Skeletal muscle cell (primary cell): ENCODE results near the gene HLA-DMA.
"Not testable (repeated sequence)": the region's sequence is repeated elsewhere in the genome, so short reads cannot be mapped to it uniquely, and the experiment has no call there.

Experiments
- DNase-seq: peaks from one replicate; pipeline ENCODE4 v3.0.0-alpha.2; 2010; ENCODE audit warnings: low read depth
- H3K4me3 ChIP-seq: 2 replicates; pipeline ENCODE4 v1.5.1; 2011; ENCODE audit warnings: low read depth, mild to moderate bottlenecking, control low read depth, low read length, moderate library complexity

Gene HLA-DMA

DNA sequence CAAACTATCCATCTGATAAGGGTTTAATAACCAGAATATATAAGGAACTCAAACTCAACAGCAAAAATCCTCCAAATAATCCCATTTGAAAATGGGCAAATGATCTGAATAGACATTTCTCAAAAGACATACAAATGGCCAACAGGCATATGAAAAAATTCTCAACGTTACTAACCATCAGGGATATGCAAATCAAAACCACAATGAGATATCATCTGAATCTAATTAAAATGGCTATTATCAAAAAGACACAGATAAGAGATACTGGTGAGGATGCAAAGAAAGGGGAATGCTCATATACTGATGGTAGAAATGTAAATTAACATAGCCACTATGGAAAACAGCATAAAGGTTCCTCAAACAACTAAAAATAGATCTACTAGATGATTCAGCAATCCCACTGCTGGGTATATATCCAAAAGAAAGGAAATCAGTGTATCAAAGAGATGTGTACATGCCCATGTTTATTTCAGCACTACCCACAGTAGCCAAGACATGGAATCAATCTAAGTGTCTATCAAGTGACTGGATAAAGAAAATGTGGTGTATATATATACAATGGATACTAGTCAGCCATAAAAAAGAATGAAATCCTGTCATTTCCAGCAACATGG lies 9.4 kb upstream of the HLA-DMA start:
- no peak for DNase-seq
- no peak overlapping the region for H3K4me3 ChIP-seq

DNA sequence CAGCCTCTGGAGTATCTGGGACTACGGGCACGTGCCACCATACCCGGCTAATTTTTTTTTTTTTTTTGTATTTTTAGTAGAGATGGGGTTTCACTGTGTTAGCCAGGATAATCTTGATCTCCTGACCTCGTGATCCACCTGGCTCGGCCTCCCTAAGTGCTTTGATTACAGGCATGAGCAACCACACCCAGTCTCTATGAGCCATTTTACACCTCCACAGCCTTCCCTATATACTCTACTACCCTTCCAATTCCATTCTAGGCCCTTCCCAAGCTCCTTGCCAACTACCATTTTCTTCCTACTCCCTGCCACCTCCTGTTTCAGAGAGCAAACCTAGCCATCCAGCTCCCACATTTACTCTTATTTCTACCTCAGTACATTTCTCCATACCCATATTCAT lies 7.7 kb upstream of the HLA-DMA start:
- H3K4me3 ChIP-seq = no peak overlapping the region
- DNase-seq = no peak

DNA sequence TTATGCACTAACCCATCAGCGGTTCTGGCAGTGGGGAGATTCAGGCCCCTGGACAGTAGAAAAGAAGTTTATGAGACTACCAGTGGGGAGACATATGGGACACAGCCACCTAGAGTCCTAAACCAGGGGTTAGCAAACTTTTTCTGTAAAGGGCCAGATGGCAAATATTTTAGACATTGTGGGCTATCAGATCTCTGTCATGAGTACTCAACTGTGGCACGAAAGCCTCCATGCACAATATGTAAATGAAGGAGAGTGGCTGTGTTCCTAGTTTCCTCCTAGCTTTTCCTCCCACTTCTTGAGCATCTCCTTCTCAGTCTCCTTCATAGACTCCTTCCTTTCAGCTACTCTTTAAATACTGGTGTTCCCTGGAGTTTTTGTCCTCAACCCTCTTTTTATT lies 3.3 kb upstream of the HLA-DMA start:
- no peak for DNase-seq
- H3K4me3 ChIP-seq = no peak overlapping the region

DNA sequence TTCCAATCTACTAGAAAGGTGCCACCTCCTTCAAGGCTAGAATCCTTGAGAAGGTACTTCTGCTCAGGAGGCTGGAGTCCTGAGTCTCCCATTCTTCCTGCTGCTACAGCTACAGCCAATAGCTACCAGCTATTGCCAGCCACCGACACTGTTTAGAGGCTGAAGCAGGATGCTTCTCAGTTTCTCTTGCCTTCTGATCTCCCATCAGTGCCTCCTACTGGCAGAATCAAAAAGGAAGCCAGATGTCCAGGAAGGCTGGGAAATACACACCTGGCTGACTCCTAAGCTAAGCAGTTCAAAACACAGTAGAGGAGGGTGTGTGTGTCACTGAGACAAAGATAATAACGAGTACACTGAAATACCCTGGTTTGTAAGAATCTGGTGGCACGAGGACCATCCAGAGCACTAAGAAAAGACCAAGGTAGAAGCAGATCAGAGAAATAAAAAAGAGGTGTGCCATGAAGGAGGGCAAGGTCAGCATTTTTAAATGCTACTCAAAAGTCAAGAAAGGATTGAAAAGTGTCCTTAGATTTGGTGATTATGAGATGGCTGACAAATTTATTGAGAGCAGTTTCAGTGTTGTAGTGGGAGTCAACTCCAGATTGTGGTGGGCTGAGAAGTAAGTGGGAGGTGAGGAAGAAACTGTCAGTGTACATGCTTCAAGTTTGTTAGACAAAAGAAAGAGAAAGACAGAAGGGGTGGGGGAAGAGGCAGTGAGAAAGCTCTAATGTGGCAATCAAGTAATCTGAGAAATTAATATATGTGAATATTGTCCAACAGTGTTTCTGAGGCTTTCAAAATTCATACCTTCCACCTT lies 2.3 kb upstream of the HLA-DMA start:
- no peak for DNase-seq
- no peak overlapping the region for H3K4me3 ChIP-seq

DNA sequence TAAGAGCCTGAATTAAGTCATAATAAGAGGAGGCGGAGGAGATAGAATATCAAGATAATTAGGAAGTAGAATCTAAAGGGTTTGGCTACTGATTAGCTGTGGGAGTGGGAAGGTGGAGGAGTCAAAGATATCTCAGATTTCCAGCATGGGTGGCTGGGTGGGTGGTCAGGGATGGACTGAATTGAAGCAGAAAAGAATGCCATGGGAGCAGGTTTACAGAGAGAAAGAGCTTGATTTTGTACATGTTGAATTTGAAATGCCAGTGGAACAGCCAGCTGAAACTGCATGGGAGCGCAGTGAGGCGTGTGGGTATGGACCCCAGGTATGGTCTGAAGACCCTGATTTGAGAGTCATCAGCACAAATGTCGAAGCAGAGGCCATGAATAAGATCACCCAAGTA lies 1.4 kb upstream of the HLA-DMA start:
- no peak for DNase-seq

DNA sequence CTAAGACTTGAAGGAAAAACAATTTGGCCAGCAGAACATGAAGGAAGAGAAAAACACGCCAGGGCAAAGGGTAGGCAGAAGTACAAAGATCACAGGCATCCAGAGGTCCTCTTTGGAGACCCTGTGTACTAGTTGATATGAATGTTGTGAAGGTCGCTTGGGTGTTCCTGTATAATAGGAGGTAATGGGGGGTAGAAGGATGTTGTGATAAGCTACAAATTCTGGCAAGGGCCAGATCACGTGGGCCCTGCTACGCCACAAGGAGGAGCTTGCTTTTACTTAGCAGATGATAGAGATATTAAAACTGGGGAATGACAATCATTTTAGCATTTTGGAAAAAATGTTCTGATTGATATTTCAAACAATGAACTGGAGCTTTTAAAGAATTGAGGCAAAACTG lies 878 bp upstream of the HLA-DMA start:
- H3K4me3 ChIP-seq = no peak overlapping the region
- DNase-seq = no peak

More for the DNA sequence above, 1.4 kb upstream of the HLA-DMA start:
- no peak overlapping the region for H3K4me3 ChIP-seq

DNA sequence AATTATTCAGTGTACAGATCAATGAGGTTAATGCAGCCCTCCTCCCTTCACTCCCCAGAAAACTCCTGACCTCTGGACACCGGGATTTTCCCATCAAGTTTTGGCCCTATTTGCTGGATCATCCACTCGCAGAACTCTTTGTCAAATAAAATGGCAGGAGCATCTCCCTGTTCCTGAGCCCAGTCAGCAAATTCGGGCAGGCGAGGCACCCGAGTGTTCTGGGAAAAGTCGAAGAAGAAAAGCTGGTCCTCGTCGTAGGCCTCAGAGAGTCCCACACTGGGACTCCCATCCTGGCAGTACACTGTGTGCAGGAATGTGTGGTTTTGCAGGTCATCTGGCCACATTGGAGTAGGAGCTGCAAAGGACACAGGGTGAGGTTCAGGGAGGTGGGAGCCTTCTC lies 2.4 kb downstream of the HLA-DMA start:
- no peak overlapping the region for H3K4me3 ChIP-seq
- no peak for DNase-seq

DNA sequence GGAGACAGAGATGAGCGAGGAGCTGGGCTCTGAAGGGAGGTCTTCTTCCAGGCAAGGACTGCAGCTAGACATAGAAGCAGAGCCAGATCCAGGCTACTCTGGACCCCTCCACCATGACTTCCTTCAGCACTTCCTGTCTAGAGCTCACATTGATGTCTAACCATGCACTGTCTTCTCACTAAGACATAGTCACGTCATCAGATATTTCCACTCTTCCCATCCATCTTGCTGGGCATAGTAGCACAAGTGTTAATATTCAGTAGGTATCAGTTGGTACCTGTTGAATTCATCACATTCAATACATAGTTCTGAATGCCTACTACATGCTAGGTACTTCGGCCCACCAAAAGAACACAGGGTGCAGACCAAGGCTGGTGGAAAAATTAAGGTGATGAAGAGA lies 2.9 kb downstream of the HLA-DMA start:
- no peak overlapping the region for H3K4me3 ChIP-seq
- DNase-seq = no peak

DNA sequence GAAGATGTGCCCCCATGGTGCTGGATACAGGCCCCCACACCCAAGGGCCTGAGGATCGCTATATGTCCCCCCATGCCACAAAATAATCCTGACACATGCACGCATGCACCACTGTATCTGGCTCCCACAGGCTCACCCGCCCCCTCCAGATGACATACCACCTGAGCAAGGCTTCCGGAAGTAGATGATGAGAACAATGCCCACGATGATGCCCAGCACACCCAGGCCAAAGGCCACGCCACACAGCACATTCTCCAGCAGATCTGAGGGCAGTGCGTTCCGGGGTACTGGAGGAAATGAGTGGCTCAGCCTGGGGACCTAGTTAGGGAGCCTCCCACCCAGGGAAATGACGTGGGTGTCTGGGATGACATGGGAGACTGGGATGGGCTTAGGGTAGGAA lies 3.8 kb downstream of the HLA-DMA start:
- no peak overlapping the region for H3K4me3 ChIP-seq
- no peak for DNase-seq

DNA sequence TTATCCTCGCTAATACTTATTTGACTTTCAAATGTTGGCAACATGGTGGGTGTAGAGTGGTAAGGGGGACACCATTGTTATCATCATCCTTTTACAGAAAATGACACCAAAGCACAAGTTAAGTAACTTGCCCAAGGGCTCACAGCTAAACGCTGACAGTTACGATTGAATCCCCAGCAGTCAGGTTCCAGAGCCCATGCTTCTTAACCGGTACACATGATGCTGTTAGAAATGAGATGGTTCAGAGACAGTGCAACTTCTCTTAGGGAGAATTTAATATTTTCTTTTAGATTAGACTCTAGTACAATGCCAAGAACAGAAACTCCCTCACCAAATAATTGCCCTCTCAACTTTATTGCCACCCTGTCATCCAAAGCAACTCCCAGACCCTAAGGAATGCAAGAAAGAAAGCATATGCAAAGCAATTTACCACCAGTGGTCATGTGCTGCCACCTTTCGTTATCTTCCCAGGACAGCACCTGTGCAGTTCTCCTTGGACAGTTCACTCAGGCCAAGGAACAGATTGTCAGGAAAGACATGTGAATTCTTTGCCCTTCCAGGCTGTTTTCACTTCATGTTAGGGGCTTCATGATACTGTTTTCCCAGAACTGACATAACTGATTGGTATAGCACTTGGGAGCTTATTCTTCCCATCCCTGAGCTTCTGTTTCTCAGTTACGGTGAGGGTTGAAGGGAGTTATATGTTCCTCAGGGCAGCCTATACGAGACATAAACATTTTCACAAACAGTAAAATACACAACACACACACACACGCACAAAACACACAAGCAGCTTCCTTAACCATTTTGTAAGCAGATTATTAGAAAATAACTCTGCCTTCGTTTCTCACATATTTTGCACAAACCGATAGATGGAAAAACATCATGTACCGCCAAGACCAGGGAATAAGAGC lies 5.1 kb downstream of the HLA-DMA start:
- DNase-seq = no peak
- no peak overlapping the region for H3K4me3 ChIP-seq

DNA sequence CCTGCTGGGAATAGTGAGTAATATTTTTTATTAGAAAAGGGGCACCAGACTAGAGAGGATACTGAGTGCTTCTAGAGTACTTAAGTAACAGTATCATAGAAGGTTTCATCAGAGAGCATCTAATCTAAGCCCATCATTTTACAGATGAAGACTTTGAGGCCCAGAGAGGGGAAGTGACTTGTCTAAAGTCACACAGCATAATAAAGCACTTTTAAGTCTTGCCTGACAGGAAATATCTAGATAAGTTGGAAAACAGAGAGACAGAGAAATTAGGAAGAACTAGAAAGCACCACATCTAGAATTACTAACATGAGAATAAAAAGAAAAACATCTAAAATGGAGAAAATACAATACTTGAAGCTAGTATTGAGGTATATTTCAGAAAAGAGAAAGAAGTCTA lies 6.0 kb downstream of the HLA-DMA start:
- no peak overlapping the region for H3K4me3 ChIP-seq
- DNase-seq = no peak

DNA sequence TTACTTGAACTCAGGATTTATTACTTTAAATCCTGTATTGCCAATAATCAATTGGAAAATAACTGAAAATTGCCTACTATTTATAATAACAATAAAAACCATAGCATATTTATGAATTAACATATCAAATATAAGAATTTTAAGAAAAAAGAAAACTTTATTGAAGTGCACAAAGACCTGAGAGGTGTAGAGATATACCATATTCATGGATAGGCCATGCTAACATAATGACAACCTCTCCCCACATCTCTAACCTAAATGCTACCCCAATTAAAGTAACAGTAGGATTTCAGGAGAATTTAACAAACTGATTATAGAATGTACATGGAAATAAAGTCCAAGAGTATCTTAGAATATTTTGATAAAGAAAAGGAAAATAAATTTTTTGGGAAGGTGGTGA lies 6.9 kb downstream of the HLA-DMA start:
- no peak overlapping the region for H3K4me3 ChIP-seq
- no peak for DNase-seq

DNA sequence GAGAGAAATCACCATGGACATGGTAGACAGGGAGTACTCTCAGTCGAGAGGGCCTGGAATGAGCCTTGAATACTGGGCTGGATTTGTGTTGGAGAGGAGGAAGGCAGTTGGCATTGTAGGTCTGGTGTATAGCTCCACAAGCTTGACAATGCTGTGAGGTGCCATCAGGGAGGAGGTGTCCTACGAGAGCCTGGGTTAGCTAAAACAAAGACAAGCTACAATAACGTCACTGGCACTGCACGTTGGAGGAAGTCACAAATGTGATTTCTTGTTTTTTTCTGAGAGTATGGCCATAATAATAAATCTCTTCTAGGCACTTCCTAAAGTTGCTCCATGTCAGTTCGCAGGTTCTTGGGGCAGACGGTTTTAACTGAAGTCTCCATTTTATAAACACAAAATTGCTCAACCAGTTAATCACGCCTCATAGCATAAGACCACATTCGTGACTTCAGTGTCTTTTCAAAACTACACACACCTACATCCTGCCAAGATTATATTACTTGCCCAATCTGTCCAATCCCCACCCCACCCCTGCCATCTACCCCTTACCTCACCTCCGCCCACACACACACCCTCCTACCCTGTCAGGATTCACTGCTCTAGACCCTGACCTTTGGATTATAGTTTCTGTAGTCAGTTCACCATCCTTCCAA lies 7.7 kb downstream of the HLA-DMA start:
- no peak for DNase-seq
- H3K4me3 ChIP-seq = no peak overlapping the region

DNA sequence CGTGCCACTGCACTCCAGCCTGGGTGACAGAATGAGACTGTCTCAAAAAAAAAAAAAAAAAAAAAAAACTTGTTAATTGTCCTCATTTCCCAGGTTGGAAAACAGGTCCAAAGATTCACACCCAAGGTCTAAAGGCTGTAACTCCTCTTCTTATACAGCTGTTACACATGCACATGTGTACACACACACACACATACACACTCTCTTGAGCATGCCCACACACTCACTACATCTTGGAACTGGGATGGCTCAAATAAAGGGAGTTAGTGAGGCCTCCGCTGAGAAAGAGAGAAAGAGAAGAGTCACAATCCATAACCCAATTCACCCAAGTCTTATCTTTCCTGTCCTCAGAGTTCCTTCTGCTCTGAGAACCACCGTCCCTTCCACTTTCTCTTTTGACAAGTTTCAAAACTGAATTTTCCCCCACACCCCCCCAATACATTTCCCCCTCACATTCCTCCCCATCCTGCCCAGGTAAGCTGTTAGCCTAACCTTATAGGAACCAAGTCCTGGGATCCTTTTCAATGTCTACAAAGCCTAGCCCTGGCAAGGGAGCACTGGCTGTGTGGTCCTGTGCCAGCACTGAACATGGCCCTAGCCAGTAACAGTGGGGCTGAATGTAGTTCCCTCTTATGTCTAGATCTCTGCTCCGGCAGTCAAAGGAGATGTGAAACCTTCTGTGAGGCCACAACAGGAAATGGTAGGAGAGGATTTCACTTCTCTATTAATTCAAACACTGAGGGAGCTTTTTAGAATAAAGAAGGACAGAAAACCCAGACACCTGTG lies 8.8 kb downstream of the HLA-DMA start:
- no peak overlapping the region for H3K4me3 ChIP-seq
- no peak for DNase-seq

DNA sequence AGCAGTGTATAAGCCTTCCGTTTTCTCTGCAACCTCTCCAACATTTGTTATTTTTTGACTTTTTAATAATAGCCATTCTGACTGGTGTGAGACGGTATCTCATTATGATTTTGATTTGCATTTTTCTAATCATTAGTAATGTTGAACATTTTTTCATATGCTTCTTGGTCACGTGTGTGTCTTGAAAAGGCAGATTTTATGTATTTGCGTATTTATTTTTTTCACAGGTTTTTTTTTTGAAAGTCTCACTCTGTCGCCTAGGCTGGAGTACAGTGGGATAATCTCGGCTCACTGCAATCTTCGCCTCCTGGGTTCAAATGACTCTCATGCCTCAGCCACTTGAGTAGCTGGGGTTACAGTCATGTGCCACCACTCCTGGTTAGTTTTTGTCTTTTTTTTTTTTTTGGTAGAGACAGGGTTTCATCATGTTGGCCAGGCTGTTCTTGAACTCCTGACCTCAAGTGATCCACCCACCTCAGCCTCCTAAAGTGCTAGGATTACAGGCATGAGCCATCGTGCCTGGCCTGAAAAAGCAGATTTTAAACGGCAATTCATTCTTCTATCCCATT lies 10.3 kb downstream of the HLA-DMA start:
- DNase-seq, H3K4me3 ChIP-seq: not testable (repeated sequence)

DNA sequence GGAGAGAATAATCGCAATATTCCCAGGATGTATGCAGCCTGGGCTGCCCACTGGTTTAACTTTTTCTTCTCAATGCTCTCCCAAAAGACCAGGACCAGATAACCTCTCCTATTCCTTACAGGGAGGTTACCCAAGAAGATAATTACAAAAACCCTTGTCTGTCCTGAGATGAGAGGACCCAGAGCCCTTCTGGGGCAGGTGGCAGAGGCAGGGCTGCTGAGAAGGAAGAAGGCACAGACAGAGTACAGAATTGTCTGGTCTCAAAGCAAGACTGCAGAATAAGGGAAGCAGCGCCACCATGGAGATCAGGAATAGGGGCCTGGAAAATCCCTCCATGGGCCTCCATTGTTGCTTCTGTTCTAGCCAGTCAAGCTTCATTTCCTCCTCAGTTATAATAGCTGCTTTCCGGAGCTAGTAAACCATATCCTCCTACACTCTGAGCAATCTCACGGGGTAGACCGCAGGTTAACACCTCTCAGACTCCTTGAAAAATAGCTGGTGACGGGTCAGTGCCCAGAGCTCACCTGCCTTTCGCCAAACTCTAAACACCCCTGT lies 11.6 kb downstream of the HLA-DMA start:
- no peak overlapping the region for H3K4me3 ChIP-seq

DNA sequence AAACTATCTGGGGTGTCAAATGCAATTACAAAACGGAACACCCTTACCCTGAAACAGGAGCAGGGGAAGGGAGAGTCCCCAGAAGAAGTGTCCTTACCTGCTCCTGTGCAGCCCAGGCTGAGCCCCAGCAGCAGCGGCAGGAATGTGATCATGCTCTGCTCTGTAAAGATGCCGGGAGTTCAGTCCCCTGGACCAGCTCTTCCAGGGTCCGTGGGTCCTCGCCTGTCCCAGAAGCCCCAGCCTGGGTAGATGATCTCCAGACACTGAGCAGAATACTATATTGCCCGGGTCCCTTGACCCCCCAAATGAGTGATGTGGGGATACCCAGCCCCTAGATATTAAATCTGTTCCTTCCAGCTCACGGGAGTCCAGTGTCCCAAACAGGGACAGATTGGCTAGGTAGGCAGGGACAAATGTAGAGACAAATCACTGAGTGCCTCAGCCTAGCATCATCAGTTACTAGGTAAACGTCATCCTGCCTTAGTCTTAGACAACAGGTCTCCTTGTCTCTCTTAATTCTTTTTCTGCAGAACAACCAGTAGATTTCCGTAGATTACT lies 12.2 kb downstream of the HLA-DMA start, which contains the start of gene HLA-DMB:
HLA-DMB (minus strand) TSS at position 373 of the 558 bp plus-strand sequence; CDS start at position 152, 221 bp downstream.
- DNase-seq = no peak
- no peak within 1 kb of the TSS for H3K4me3 ChIP-seq

More for the DNA sequence above, 11.6 kb downstream of the HLA-DMA start:
- DNase-seq = no peak

DNA sequence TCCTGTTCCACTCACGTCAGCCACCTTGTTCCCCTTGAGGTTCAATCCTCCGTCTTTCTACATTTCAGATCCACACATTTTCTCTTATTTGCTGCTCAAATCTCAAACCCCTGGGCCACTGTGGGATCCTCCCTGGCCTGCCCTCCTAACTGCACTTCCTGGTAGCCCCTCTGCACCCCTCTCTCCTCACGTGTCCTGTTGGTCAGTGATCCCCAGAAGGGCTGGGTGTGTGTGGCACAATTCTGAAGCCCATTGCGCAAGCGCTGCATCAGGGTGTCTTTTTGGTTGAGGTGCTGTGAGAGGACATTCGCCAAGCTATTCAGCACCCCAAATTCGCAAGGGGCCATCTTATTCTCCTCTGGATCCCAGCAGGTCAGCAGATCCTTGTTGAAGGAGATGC lies 14.4 kb downstream of the HLA-DMA start:
- no peak overlapping the region for H3K4me3 ChIP-seq
- no peak for DNase-seq
